ENCODE measurements around the gene ATOH8.

DNA sequence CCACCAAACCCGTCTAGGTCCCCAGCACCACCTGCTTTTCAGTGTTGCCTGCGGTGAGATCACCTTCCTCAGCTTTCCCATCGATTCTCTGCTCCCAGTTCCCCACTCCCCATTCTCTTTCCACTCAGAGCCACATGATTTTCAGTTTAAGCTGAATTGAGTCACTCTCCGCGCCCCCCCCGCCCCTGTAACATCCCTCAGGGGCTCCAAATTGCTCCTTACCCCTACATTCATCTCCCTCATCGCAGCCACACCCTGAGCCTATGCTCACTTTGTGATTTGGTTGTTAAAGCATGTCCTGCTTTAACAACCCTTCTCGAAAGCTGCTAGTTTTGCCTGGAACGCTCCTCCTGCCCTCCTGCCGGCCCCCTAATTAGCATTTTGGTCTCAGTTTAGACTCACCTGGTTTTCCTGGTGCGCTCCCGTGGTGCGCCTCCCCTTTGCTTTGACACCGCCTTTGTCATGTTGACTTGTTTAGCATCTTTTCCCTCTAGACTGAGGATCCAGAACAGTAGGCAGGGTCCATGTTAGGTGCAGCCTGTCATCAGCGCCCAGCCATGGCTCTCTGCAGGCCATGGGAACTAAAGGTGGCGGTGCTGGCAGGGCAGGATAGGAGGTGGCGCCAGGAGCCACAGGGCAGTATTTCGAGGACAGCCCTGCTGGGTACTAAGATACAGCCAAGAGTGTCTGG is 74.2 kb downstream of the ATOH8 start:
- TF ChIP-seq POLR2A (IDR thresholded peaks at IDR 0.05): no peak
- no peak for TF ChIP-seq CTCF (IDR thresholded peaks at IDR 0.05)

All from esophagus squamous epithelium (tissue), 4 donors.